Measurements from ENCODE around the gene MINDY4. TPM values are rescaled to one million over a fixed set of nuclear protein-coding genes. Genes with fewer than 3 reads are reported as not detected.
A peak's percentile ranks its signal among the peaks of the same experiment; 100 is the strongest.

MINDY4 gene
- total RNA-seq, 1 donor from 2014 or later = 20.1 TPM

DNA sequence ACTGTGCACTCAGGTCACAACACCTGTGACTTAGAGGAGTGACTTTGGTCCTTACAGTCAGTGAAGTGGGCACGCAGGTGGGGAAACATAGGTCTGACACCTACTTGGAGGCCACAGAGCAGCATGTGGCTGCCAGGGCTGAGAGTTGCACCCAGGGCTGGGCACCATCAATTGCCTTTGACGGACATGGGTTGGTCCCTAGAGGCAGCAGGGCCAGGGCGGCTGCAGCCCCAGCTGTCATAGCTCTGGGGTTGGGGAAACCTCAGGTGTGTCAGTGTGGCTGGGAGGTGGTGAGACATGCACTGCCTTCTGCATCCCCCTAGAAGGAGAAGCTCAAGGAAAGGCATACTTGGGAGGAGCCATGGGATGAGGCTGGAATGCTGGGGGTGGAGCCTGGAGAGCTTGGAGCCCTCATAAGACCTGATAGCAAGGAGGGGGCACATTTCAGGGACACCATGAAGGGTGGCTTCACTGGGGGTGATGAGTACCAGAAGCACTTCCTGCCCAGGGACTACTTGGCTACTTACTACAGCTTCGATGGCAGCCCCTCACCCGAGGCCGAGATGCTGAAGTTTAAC lies 19.4 kb upstream of the MINDY4 start, which contains the start of gene INMT:
Gene INMT, plus strand, starts transcription at position 440 of the 578 bp plus-strand sequence. Its CDS starts 16 bp downstream, at position 456.
- Histone ChIP-seq H3K4me1 (peaks cover 19% of the 10 kb centered on the region), H3K36me3 (peaks cover 14% of the 10 kb centered on the region), H3K27ac (peak within 1 kb of the TSS; percentile 84), H3K27me3 (no peaks in the 10 kb centered on the region), H3K4me3 (peak within 1 kb of the TSS; percentile 62), H3K9me3 (no peaks in the 10 kb centered on the region)
- TF ChIP-seq CTCF (IDR thresholded peaks at IDR 0.05) = no peak
- intact Hi-C loops (cut with DNase I) = no loop called here
- ATAC-seq = peak; percentile 36
- no peak for DNase-seq

- Histone ChIP-seq H3K9me3 (no peaks in the 10 kb centered on the region), H3K4me1 (peaks cover 26% of the 10 kb centered on the region), H3K4me3 (peak overlapping the region; percentile 62), H3K27ac (peak overlapping the region; percentile 84), H3K36me3 (peaks cover 14% of the 10 kb centered on the region), H3K27me3 (no peaks in the 10 kb centered on the region)
- no peak for TF ChIP-seq CTCF (IDR thresholded peaks at IDR 0.05)
- intact Hi-C loops (cut with DNase I) = no loop called here
- no peak for ATAC-seq
- DNase-seq = no peak
These were observed 18.7 kb upstream of the MINDY4 start for GRCh38 chr7:30752484-30752883.

DNA sequence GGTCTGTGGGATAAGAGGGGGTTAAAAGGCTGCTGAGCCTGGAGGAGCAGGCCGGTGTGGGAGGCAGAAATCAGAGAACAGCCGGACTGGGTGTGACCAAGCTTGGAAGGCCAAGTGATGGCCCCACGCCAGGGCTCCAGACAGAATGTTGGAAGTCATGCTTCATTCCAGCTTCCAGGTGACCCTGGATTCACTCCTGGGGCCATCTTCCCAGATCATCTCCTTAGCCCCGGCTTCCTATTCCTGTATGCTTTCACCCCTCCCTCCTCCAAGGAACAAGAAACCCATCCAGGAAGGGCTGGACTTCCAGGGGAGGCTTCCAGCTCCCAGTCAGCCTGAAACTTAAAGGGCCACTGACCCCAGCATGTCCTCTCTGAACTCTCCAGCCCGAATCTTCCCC lies 18.2 kb upstream of the MINDY4 start:
- intact Hi-C loops (cut with DNase I) = no loop called here
- peak overlapping the region; percentile 84 for H3K27ac ChIP-seq
- ATAC-seq (peak; percentile 25), DNase-seq (no peak)
- peaks cover 14% of the 10 kb centered on the region for H3K36me3 ChIP-seq
- TF ChIP-seq CTCF (IDR thresholded peaks at IDR 0.05) = no peak
- peaks cover 31% of the 10 kb centered on the region for H3K4me1 ChIP-seq
- no peaks in the 10 kb centered on the region for H3K27me3 ChIP-seq
- peak overlapping the region; percentile 62 for H3K4me3 ChIP-seq
- H3K9me3 ChIP-seq = no peaks in the 10 kb centered on the region

GRCh38 chr7:30754315-30754877 lies 16.8 kb upstream of the MINDY4 start:
- Histone ChIP-seq H3K4me3 (peak overlapping the region; percentile 62), H3K36me3 (peaks cover 14% of the 10 kb centered on the region), H3K4me1 (peaks cover 32% of the 10 kb centered on the region), H3K27me3 (no peaks in the 10 kb centered on the region), H3K27ac (peak overlapping the region; percentile 65), H3K9me3 (no peaks in the 10 kb centered on the region)
- no peak for ATAC-seq
- TF ChIP-seq CTCF (IDR thresholded peaks at IDR 0.05) = no peak
- intact Hi-C loops (cut with DNase I) = no loop called here
- no peak for DNase-seq

GRCh38 chr7:30755384-30756154 lies 15.6 kb upstream of the MINDY4 start:
- Histone ChIP-seq H3K27ac (peak overlapping the region; percentile 65), H3K27me3 (no peaks in the 10 kb centered on the region), H3K4me3 (peak overlapping the region; percentile 62), H3K36me3 (peaks cover 14% of the 10 kb centered on the region), H3K4me1 (peaks cover 28% of the 10 kb centered on the region), H3K9me3 (no peaks in the 10 kb centered on the region)
- intact Hi-C loops (cut with DNase I) = no loop called here
- peak; percentile 29 for ATAC-seq
- TF ChIP-seq CTCF (IDR thresholded peaks at IDR 0.05) = peak; percentile 4
- DNase-seq = no peak

Measured in upper lobe of right lung (tissue), 1 donor.